ENCODE data around the gene ARHGEF1. TPM values are rescaled to one million over a fixed set of nuclear protein-coding genes. Genes with fewer than 3 reads are reported as not detected.

The ARHGEF1 gene
- total RNA-seq, 2 donors from 2014 or later, result 43.8 to 104 TPM

- Histone ChIP-seq H3K36me3 (replicated peaks in 1 of 2; ENCODE audit: insufficient read depth in 1 of 2, low read depth in 2 of 2) (no peaks in the 10 kb centered on the region), H3K4me3 (no peak overlapping the region), H3K27me3 (no peaks in the 10 kb centered on the region), H3K9me3 (no peaks in the 10 kb centered on the region), H3K27ac (no peak overlapping the region), H3K4me1 (peaks cover 29% of the 10 kb centered on the region)
- WGBS, 2 donors, result 52 to 65% methylated on average over 12 to 14 of the region's 14 CpGs
- ATAC-seq, result no peak
- intact Hi-C loops (cut with DNase I), result loop anchor here (5.0 kb wide), 1 partner anchor 37 kb away; no protein-coding TSS in a partner anchor
- DNase-seq, result no peak
- TF ChIP-seq POLR2A (IDR thresholded peaks at IDR 0.05) (no peak), CTCF (IDR thresholded peaks at IDR 0.05) (no peak)
Measured at GRCh38 chr19:41929536-41930071, 46.6 kb downstream of the ARHGEF1 start.

GRCh38 chr19:41930322-41930722 is 47.3 kb downstream of the ARHGEF1 start:
- Histone ChIP-seq H3K4me1 (peaks cover 29% of the 10 kb centered on the region), H3K36me3 (replicated peaks in 1 of 2; ENCODE audit: insufficient read depth in 1 of 2, low read depth in 2 of 2) (no peaks in the 10 kb centered on the region), H3K4me3 (no peak overlapping the region), H3K9me3 (no peaks in the 10 kb centered on the region), H3K27ac (no peak overlapping the region), H3K27me3 (no peaks in the 10 kb centered on the region)
- no peak for ATAC-seq
- intact Hi-C loops (cut with DNase I), result no loop called here
- 42 to 44% methylated on average over 7 of the region's 7 CpGs for WGBS, 2 donors
- TF ChIP-seq CTCF (IDR thresholded peaks at IDR 0.05) (no peak), POLR2A (IDR thresholded peaks at IDR 0.05) (no peak)
- no peak for DNase-seq

GRCh38 chr19:41930926-41931592 is 48.1 kb downstream of the ARHGEF1 start:
- Histone ChIP-seq H3K4me1 (peaks cover 29% of the 10 kb centered on the region), H3K9me3 (no peaks in the 10 kb centered on the region), H3K27ac (no peak overlapping the region), H3K36me3 (replicated peaks in 1 of 2; ENCODE audit: insufficient read depth in 1 of 2, low read depth in 2 of 2) (no peaks in the 10 kb centered on the region), H3K4me3 (no peak overlapping the region), H3K27me3 (no peaks in the 10 kb centered on the region)
- ATAC-seq (no peak), DNase-seq (no peak)
- 31 to 34% methylated on average over 7 to 17 of the region's 17 CpGs for WGBS, 2 donors
- TF ChIP-seq POLR2A (IDR thresholded peaks at IDR 0.05) (no peak), CTCF (IDR thresholded peaks at IDR 0.05) (no peak)
- intact Hi-C loops (cut with DNase I), result no loop called here

GRCh38 chr19:41932259-41932719 is 49.3 kb downstream of the ARHGEF1 start:
- ATAC-seq (no peak), DNase-seq (no peak)
- WGBS, 2 donors, result 37 to 50% methylated on average over 8 to 10 of the region's 11 CpGs
- Histone ChIP-seq H3K4me3 (no peak overlapping the region), H3K4me1 (peaks cover 29% of the 10 kb centered on the region), H3K27me3 (peaks cover 0 to under 1% of the 10 kb centered on the region in 2 donors), H3K9me3 (no peaks in the 10 kb centered on the region), H3K36me3 (replicated peaks in 1 of 2; ENCODE audit: insufficient read depth in 1 of 2, low read depth in 2 of 2) (no peaks in the 10 kb centered on the region), H3K27ac (no peak overlapping the region)
- no peak for TF ChIP-seq POLR2A (IDR thresholded peaks at IDR 0.05)
- TF ChIP-seq CTCF (IDR thresholded peaks at IDR 0.05), result no peak
- intact Hi-C loops (cut with DNase I), result no loop called here

All from body of pancreas (tissue), 4 donors.